ENCODE measurements around the gene TULP3.

Gene TULP3

GRCh38 chr12:2877047-2877952, 13.4 kb upstream of the TULP3 start, which contains the start of the genes FOXM1 and RHNO1:
FOXM1 (minus strand) TSS chr12:2877174; CDS start chr12:2874478, 2,696 bp downstream.
RHNO1 (plus strand) TSS chr12:2877223; CDS start chr12:2885367, 8,144 bp downstream.
- DNase-seq (ENCODE audit: low read depth in 3 of 3, low spot score in 1 of 3), result peak; percentile 64 to 79 (median 71)

DNA sequence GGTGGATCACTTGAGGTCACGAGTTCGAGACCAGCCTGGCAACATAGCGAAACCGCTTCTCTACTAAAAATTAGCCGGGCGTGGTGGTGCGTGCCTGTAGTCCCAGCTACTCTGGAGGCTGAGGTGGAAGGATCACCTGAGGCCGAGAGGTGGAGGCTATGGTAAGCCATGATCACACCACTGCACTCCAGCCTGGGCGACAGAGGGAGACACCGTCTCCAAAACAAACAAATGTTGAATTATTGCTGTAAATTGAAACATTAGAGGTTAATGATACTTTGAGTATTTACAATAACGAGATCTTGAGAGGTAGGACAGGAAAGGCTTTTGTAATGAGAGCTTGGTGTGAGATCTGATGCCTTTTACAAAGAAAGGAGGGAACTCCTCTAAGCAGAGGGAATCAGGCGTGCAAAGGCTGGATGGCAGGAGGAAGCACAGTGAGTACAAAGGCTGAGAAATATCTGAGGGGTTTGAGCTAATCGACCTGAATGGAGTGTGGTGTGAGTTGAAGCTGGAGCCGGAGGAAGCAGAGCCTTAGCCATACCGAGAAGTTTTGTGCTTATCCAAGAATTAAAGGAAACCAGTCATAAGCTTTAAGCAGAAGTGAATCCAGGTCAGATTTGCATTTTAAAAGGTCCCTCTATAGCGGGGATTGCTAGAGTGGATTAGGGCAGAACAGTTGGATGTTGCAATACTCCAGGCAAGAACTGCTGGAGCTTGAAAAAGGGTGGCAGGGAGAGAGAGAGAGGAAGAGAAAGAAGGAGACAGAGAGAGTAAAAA, 12.5 kb upstream of the TULP3 start:
- no peak for DNase-seq (ENCODE audit: low read depth in 3 of 3, low spot score in 1 of 3)

GRCh38 chr12:2879853-2880252, 10.8 kb upstream of the TULP3 start:
- no peak for DNase-seq (ENCODE audit: low read depth in 3 of 3, low spot score in 1 of 3)

DNA sequence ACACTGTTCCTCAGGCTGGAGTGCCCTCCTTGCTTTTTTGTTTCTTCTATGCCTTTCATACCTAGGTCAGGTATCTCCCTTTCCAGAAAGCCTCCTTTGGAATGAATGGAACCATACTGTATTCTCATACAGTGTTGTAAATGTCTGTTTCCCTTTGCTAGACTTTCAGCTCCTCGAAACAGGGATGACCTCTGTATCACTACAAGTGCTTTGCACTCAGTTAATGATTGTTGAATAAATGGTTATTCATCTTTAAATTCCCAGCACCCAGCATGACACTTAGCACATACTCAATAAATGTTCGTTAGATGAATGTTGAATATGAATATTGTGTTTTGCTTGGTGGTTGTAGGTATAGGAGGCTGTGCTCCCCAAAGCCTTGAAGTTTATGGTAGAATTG, 5.9 kb upstream of the TULP3 start:
- no peak for DNase-seq (ENCODE audit: low read depth in 3 of 3, low spot score in 1 of 3)

DNA sequence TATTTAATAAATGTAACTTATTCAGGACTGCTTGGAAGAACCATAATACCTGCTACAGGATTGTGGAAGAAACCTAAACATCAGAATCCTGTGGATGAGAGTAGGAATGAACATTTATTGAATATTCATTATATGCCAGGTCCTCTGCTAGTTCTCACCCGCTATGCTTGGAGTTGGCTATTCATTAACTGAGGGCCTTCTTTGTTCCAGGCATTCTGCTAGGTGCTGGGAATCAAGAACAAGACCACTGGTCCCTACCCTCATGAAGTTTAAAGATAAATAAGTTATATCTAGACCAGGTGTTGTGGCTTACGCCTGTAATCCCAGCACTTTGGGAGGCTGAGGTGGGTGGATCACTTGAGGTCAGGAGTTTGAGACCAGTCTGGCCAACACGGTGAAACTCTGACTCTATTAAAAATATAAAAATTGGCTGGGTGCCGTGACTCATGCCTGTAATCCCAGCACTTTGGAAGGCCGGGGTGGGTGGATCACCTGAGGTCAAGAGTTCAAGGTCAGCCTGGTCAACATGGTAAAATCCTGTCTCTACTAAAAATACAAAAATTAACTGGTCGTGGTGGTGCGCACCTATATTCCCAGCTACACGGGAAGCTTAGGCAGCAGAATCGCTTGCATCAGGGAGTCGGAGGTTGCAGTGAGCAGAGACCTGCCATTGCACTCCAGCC, 3.8 kb upstream of the TULP3 start:
- no peak for DNase-seq (ENCODE audit: low read depth in 3 of 3, low spot score in 1 of 3)

GRCh38 chr12:2890001-2890387, 697 bp upstream of the TULP3 start:
- no peak for DNase-seq (ENCODE audit: low read depth in 3 of 3, low spot score in 1 of 3)

DNA sequence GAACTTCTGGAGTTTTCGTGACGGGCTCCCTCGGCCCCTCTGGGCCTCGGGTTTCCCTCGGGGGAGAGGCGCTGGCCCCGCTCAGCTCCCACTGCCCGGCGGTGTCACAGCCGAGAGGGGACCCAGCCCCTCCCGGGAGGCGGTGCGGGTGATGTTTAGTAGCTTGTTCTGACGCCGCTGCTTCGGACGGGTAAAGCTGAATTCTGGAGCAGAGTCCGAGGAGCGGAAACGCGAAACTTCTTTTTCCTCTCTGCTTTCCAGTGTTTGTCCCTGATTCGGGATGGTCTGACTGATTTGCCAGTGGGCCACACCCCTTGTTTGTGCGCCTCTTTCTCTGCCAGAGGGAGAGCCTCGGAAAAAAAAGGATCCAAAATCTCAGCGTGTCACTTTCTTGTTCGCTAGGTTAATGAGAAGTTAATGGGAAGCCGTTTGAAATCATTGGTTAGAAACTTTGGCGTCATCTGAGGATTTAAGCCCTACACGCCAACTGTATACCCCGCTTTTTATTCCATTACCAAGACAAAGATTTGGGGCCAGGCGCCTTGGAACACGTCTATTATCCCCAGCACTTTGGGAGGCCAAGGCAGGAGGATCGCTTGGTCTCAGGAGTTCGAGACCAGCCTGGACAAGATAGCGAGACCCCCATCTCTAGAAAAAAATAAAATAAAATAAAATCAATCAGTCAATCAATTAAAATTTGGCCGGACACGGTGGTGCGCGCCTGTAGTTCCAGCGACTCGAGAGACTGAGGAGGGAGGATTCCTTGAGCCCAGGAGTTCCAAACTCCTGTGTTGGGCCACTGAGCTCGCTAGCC, 756 bp downstream of the TULP3 start:
- no peak for DNase-seq (ENCODE audit: low read depth in 3 of 3, low spot score in 1 of 3)

- DNase-seq (ENCODE audit: low read depth in 3 of 3, low spot score in 1 of 3), result no peak
These were observed 1.6 kb downstream of the TULP3 start for GRCh38 chr12:2892246-2892645.

- DNase-seq (ENCODE audit: low read depth in 3 of 3, low spot score in 1 of 3), result no peak
These were observed 2.3 kb downstream of the TULP3 start for GRCh38 chr12:2893007-2893406.

DNA sequence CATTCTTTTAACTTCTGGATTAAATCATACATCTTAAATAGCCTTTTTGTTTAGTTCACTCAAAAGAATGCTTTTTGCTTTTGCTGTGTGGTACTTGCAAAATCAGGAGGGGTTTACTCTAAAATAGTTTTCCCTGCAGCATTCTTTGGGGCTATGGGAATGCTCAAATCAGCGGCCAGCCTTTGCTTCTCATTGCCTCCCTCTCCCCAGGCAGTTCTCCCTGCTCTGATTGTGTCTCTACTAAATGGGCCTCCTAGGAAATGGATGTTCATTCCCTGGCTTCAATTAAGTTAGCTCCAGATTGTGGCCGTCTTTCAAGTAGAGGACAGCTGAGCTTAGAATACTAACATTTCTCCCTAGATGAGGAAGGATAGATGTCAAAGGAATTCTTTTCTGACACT, 4.4 kb downstream of the TULP3 start:
- no peak for DNase-seq (ENCODE audit: low read depth in 3 of 3, low spot score in 1 of 3)

DNA sequence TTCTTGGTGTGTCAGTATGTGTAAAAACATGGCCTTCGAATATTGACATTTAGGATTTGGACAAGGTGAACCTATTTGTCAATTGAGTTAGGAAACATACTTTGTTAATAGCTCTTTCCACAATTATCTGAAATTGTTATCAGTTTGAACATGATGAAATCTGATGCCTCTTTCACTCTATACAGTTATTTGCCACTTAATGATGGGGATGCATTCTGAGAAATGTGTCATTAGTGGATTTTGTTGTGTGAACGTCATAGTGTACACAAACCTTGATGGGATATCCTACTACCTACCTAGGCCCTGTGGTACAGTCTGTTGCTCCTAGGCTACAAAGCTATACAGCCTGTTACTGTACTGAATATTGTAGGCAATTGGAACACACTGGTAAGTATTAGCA, 4.8 kb downstream of the TULP3 start:
- no peak for DNase-seq (ENCODE audit: low read depth in 3 of 3, low spot score in 1 of 3)

GRCh38 chr12:2897418-2897817, 6.7 kb downstream of the TULP3 start:
- DNase-seq (ENCODE audit: low read depth in 3 of 3, low spot score in 1 of 3), result no peak

DNA sequence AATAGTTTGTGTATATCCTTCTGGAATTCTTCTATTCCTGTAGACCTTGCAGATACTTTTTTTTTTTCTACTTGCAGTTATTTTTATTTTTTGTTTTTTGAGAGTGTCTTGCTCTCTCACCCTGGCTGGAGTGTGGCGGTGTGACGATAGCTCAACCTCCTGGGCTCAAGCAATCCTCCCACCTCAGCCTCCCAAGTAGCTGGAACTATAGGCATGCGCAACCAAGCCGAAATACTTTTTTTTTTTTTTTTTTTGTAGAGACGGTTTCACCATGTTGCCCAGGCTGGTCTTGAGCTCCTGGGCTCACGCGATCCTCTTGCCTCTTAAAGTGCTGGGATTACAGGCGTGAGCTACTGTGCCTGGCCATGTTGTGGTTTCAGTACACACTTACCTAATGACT, 10.0 kb downstream of the TULP3 start:
- no peak for DNase-seq (ENCODE audit: low read depth in 3 of 3, low spot score in 1 of 3)

DNA sequence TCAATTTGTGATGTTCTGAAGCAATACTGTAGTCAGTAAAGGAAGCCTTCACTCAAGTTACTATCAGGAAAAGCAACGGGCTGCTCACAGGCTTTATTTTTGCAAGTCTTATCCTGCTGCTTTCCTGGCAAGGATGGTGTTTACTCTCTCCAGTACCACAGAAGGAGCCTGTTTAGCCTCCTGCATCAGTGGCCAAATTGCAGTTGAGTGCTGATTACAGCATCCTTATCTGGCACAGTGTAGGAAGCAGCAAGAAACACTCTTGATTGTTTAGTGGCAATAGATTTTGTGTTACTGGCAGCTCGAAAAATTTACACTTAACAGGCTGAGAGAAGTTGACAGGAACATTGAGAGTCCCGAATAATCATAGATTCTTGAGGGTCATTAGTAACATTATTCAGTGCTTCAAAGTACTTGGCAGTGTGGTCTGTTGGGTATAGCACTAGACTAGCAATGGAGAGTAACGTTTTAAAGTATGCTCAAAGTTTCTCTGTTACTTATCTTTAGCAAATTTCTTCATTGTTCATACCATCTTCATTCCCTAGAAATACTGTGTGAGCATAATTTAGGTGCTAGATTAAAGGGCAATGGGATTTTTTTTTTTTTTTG, 11.7 kb downstream of the TULP3 start:
- no peak for DNase-seq (ENCODE audit: low read depth in 3 of 3, low spot score in 1 of 3)

GRCh38 chr12:2904260-2904659, 13.6 kb downstream of the TULP3 start:
- DNase-seq (ENCODE audit: low read depth in 3 of 3, low spot score in 1 of 3), result no peak

DNA sequence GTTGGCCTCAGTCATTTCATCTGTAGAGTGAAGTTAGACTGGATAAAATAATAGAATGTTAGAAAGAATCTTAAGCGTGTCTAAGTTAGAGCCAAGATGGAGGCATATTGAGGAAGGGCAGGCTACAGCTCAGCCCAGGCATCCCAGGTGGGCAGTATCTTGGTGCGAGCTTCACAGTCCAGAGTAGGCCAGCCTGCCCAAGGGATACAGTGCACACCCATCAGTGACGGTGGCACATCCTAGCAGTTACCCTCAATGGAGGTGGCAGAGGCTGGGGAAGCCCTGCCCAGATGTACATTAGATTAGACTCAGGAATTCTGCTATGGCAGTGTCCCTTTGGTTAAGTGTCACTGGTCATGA, 21.5 kb downstream of the TULP3 start:
- no peak for DNase-seq (ENCODE audit: low read depth in 3 of 3, low spot score in 1 of 3)

GRCh38 chr12:2919249-2919648, 28.6 kb downstream of the TULP3 start:
- DNase-seq (ENCODE audit: low read depth in 3 of 3, low spot score in 1 of 3), result no peak

DNA sequence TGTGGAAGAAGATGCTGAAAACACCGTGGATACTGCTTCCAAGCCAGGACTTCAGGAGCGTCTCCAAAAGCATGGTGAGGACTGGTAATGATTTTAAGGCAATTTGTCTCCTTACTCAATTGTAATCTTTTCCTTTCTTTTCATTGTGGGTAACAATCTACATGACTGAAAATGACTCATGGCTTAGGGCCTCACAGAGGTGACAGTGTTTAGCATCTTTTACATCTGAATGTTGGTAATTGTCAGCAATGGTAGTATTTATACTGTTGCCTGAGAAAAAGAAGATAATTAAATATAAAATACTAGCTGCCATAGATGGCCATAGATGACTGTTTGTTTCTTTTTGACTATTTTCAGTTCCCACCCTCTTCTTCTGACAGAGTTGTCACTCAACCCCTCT, 31.6 kb downstream of the TULP3 start:
- no peak for DNase-seq (ENCODE audit: low read depth in 3 of 3, low spot score in 1 of 3)

DNA sequence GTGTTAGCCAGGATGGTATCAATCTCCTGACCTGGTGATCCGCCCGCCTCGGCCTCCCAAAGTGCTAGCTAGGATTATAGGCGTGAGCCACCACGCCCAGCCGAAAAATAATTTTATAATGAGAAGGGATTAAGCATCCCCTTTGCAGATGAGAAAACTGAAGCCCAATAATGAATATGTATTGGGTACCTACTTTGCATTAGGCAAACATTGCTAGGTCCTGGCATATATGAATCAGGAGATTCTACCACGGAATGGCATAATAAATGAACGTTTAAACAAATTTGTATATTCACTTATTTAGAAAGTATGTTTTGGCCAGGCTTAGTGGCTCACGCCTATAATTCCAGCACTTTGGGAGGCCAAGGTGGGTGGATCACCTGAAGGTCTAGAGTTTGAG, 32.4 kb downstream of the TULP3 start:
- DNase-seq (ENCODE audit: low read depth in 3 of 3, low spot score in 1 of 3), result no peak

DNA sequence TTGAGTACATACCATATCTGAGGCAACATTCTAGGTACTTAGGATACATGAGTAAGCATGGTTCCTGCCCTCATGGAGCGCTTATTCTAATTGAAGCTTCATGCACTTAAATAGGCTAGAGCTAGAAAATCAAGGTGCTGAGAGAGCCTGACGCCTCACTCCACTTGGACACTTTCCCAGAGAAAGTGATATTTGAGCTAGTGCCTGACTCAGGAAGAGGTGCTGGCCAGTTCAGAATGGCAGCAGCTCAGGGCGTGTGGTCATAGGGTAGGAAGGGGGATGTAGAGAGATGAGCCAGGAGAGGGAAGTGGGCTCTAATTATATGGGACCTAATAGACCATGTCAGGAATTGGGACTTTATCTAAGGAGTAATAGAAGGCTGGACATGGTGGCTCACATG, 33.3 kb downstream of the TULP3 start:
- DNase-seq (ENCODE audit: low read depth in 3 of 3, low spot score in 1 of 3), result no peak

Measured in stimulated activated CD4-positive, alpha-beta T cell treated with anti-CD3 and anti-CD28 coated beads, TNF-alpha, amount 100 ng/mL, for 1 hour (primary cell).